Neural cell (in vitro differentiated cells): ENCODE measurements around the gene CBY1. TPM values are rescaled to one million over a fixed set of nuclear protein-coding genes. Genes with fewer than 3 reads are reported as not detected.

Source experiments
- H2AFZ ChIP-seq: fragments of 200-600, 300-800 bp; sonication (generic), shearing (Covaris generic); 2 replicates; pipeline ENCODE4 v1.6.0; 2014; ENCODE audit warnings: low read depth, mild to moderate bottlenecking, antibody characterized with exemption, low read length, moderate library complexity
- H3F3A ChIP-seq: fragments of 200-600 bp; shearing (Covaris generic); 2 replicates; pipeline ENCODE4 v1.6.1; 2016; ENCODE audit warnings: mild to moderate bottlenecking, moderate library complexity, mixed read lengths, antibody characterized with exemption, low read length; ENCODE audit not compliant: insufficient read depth, poor library complexity, severe bottlenecking
- H3K27ac ChIP-seq: fragments of 200-600, 300-800 bp; sonication (generic), shearing (Covaris generic); 2 replicates; pipeline ENCODE4 v1.5.1; 2014; ENCODE audit warnings: mild to moderate bottlenecking, low read length, moderate library complexity
- H3K27me3 ChIP-seq: fragments of 300-800, 200-600 bp; sonication (generic), shearing (Covaris generic); 2 replicates; pipeline ENCODE4 v1.6.0; 2014; ENCODE audit warnings: mild to moderate bottlenecking, low read depth, low read length, moderate library complexity; ENCODE audit not compliant: insufficient read depth
- H3K36me3 ChIP-seq: fragments of 300-800, 200-600 bp; sonication (generic), shearing (Covaris generic); 2 replicates; pipeline ENCODE4 v1.5.1; 2014; ENCODE audit warnings: mild to moderate bottlenecking, antibody characterized with exemption, low read length, moderate library complexity; ENCODE audit not compliant: insufficient read depth
- H3K4me2 ChIP-seq: fragments of 300-800, 200-600 bp; sonication (generic), shearing (Covaris generic); 2 replicates; pipeline ENCODE4 v1.6.0; 2014; ENCODE audit warnings: mild to moderate bottlenecking, low read length
- H3K4me3 ChIP-seq: fragments of 300-800, 200-600 bp; sonication (generic), shearing (Covaris generic); 2 replicates; pipeline ENCODE4 v1.5.1; 2014; ENCODE audit warnings: mild to moderate bottlenecking, low read length, moderate library complexity
- H3K79me2 ChIP-seq: fragments of 200-600 bp; shearing (Covaris generic); replicated peaks from 2 replicates; pipeline ENCODE4 v1.6.0; 2014; ENCODE audit warnings: mild to moderate bottlenecking, low read length, moderate library complexity; ENCODE audit not compliant: insufficient read depth
- H3K9ac ChIP-seq: fragments of 300-800, 200-600 bp; sonication (generic), shearing (Covaris generic); 2 replicates; pipeline ENCODE4 v1.6.1; 2016; ENCODE audit warnings: mild to moderate bottlenecking, low read length, mixed read lengths
- H3K9me2 ChIP-seq: fragments of 200-600 bp; shearing (Covaris generic); 2 replicates; pipeline ENCODE4 v1.6.1; 2016; ENCODE audit warnings: mild to moderate bottlenecking, low read length, mixed read lengths; ENCODE audit not compliant: insufficient read depth
- H3K9me3 ChIP-seq: fragments of 200-600, 300-800 bp; sonication (generic), shearing (Covaris generic); 2 replicates; pipeline ENCODE4 v1.6.1; 2016; ENCODE audit warnings: mild to moderate bottlenecking, mixed run types, low read length, moderate library complexity, mixed read lengths
- H4K20me1 ChIP-seq: fragments of 200-600 bp; shearing (Covaris generic); 2 replicates; pipeline ENCODE4 v1.6.1; 2016; ENCODE audit warnings: mild to moderate bottlenecking, mixed run types; ENCODE audit not compliant: insufficient read depth
- CTCF ChIP-seq: fragments of 450-650 bp; IDR thresholded peaks from 2 replicates; pipeline ENCODE4 v1.5.1; 2014; ENCODE audit warnings: antibody characterized with exemption, mild to moderate bottlenecking, moderate library complexity; ENCODE audit not compliant: poor library complexity, severe bottlenecking
- EP300 ChIP-seq: fragments of 450-650 bp; conservative IDR thresholded peaks from 2 replicates; pipeline ENCODE4 v1.6.1; 2014; ENCODE audit warnings: antibody characterized with exemption, mild to moderate bottlenecking, moderate library complexity; ENCODE audit not compliant: poor library complexity, severe bottlenecking
- EZH2 ChIP-seq: fragments of 200-600, 300-800 bp; shearing (Covaris generic), sonication (generic); IDR thresholded peaks from 2 replicates; pipeline ENCODE4 v1.6.1; 2014; ENCODE audit warnings: antibody characterized with exemption, low read length, borderline replicate concordance, mild to moderate bottlenecking; ENCODE audit not compliant: insufficient read depth, poor library complexity, severe bottlenecking
- MXI1 ChIP-seq: fragments of 450-650 bp; conservative IDR thresholded peaks from 2 replicates; pipeline ENCODE4 v1.6.1; 2014; ENCODE audit warnings: antibody characterized with exemption, mild to moderate bottlenecking; ENCODE audit not compliant: poor library complexity, severe bottlenecking
- POLR2AphosphoS5 ChIP-seq: IDR thresholded peaks from 2 replicates; pipeline ENCODE4 v1.6.1; 2012
- RAD21 ChIP-seq: fragments of 450-650 bp; conservative IDR thresholded peaks from 2 replicates; pipeline ENCODE4 v1.6.1; 2014; ENCODE audit warnings: antibody characterized with exemption, mild to moderate bottlenecking, moderate library complexity
- REST ChIP-seq: IDR thresholded peaks from 2 replicates; pipeline ENCODE4 v1.6.1; 2012; ENCODE audit warnings: borderline replicate concordance
- SMC3 ChIP-seq: fragments of 450-650 bp; conservative IDR thresholded peaks from 2 replicates; pipeline ENCODE4 v1.6.1; 2014; ENCODE audit warnings: antibody characterized with exemption, mild to moderate bottlenecking, moderate library complexity; ENCODE audit not compliant: poor library complexity
- TAF1 ChIP-seq: IDR thresholded peaks from 2 replicates; pipeline ENCODE4 v1.6.1; 2012; ENCODE audit warnings: low read depth
- polyA plus RNA-seq: library from polyadenylated mRNA; depleted of rRNA; stranded (reverse); fragments of >200 nt; gene quantifications from 2 replicates; pipeline ENCODE4 v1.2.3, GENCODE V29; 2014

The CBY1 gene
- polyA plus RNA-seq, 1 donor from 2014 or later = 51.4 TPM

- H3K9ac ChIP-seq = no peak overlapping the region
- no peak overlapping the region for H3K4me2 ChIP-seq
- H3K27ac ChIP-seq = no peak overlapping the region
- TF ChIP-seq EP300 (no peak), EZH2 (no peak), POLR2AphosphoS5 (no peak), MXI1 (no peak), SMC3 (no peak), RAD21 (no peak), REST (no peak), CTCF (no peak), TAF1 (no peak)
- H4K20me1 ChIP-seq = no peaks in the 10 kb centered on the region
- no peak overlapping the region for H2AFZ ChIP-seq
- no peaks in the 10 kb centered on the region for H3K79me2 ChIP-seq
- H3K4me3 ChIP-seq = no peak overlapping the region
- no peaks in the 10 kb centered on the region for H3F3A ChIP-seq
- no peaks in the 10 kb centered on the region for H3K9me2 ChIP-seq
- no peaks in the 10 kb centered on the region for H3K27me3 ChIP-seq
- peaks cover 5% of the 10 kb centered on the region for H3K36me3 ChIP-seq
- no peaks in the 10 kb centered on the region for H3K9me3 ChIP-seq
These were observed 18.4 kb downstream of the CBY1 start for GRCh38 chr22:38674888-38675287.

- no peaks in the 10 kb centered on the region for H4K20me1 ChIP-seq
- no peaks in the 10 kb centered on the region for H3F3A ChIP-seq
- no peak overlapping the region for H3K4me2 ChIP-seq
- no peak overlapping the region for H3K4me3 ChIP-seq
- H3K79me2 ChIP-seq = peaks cover 5% of the 10 kb centered on the region
- no peak overlapping the region for H3K9ac ChIP-seq
- no peak overlapping the region for H2AFZ ChIP-seq
- H3K27me3 ChIP-seq = no peaks in the 10 kb centered on the region
- TF ChIP-seq CTCF (no peak), EZH2 (no peak), TAF1 (no peak), POLR2AphosphoS5 (no peak), MXI1 (no peak), RAD21 (no peak), SMC3 (no peak), REST (no peak), EP300 (no peak)
- H3K36me3 ChIP-seq = peaks cover 5% of the 10 kb centered on the region
- no peaks in the 10 kb centered on the region for H3K9me2 ChIP-seq
- no peaks in the 10 kb centered on the region for H3K9me3 ChIP-seq
- H3K27ac ChIP-seq = no peak overlapping the region
These were observed 19.4 kb downstream of the CBY1 start for GRCh38 chr22:38675833-38676232.
